HG02610 (cell line): ENCODE results near the gene COL7A1.
"Not testable (repeated sequence)": the region's sequence is repeated elsewhere in the genome, so short reads cannot be mapped to it uniquely, and the experiment has no call there.

ENCODE experiments used
- ATAC-seq: cut with Tn5 transposase; IDR thresholded peaks from one replicate; pipeline ENCODE4 v1.9.1; 2021; ENCODE audit warnings: mild to moderate bottlenecking, moderate library complexity; ENCODE audit not compliant: unreplicated experiment

The COL7A1 gene

GRCh38 chr3:48565186-48565585 lies 29.9 kb downstream of the COL7A1 start:
- ATAC-seq: no peak

- no peak for ATAC-seq
These were observed 30.5 kb downstream of the COL7A1 start for GRCh38 chr3:48564667-48565066.

GRCh38 chr3:48564022-48564421 lies 31.1 kb downstream of the COL7A1 start:
- ATAC-seq: no peak

GRCh38 chr3:48563382-48563918 lies 31.7 kb downstream of the COL7A1 start, which contains the start of gene UCN2:
TSS of gene UCN2 (minus strand) at chr3:48563781. CDS start at chr3:48563124, 657 bp downstream.
- no peak for ATAC-seq

GRCh38 chr3:48562367-48563095 lies 32.6 kb downstream of the COL7A1 start:
- ATAC-seq: no peak

GRCh38 chr3:48561045-48561736 lies 33.9 kb downstream of the COL7A1 start:
- ATAC-seq: no peak

GRCh38 chr3:48560648-48561018 lies 34.5 kb downstream of the COL7A1 start:
- no peak for ATAC-seq

GRCh38 chr3:48558493-48559134 lies 36.5 kb downstream of the COL7A1 start:
- no peak for ATAC-seq

- peak; percentile 89 for ATAC-seq
These were observed 38.1 kb downstream of the COL7A1 start, which contains the start of gene PFKFB4 for GRCh38 chr3:48556796-48557626. TSS of gene PFKFB4 (minus strand) at chr3:48556803. CDS start at chr3:48556777, 26 bp downstream.

GRCh38 chr3:48555949-48556795 lies 39.0 kb downstream of the COL7A1 start:
- ATAC-seq: no peak

- no peak for ATAC-seq
These were observed 39.7 kb downstream of the COL7A1 start for GRCh38 chr3:48555231-48555948.

GRCh38 chr3:48553886-48554845 lies 41.0 kb downstream of the COL7A1 start:
- no peak for ATAC-seq

- no peak for ATAC-seq
These were observed 41.8 kb downstream of the COL7A1 start for GRCh38 chr3:48553361-48553760.

GRCh38 chr3:48552111-48552951 lies 42.8 kb downstream of the COL7A1 start:
- no peak for ATAC-seq

GRCh38 chr3:48551651-48552050 lies 43.5 kb downstream of the COL7A1 start:
- ATAC-seq: not testable (repeated sequence)

GRCh38 chr3:48548729-48549705 lies 46.1 kb downstream of the COL7A1 start:
- peak; percentile 67 for ATAC-seq
